HG03039 (cell line): ENCODE data around the gene KIAA1217.

Source experiments
- ATAC-seq: cut with Tn5 transposase; IDR thresholded peaks from one replicate; pipeline ENCODE4 v1.9.1; 2021; ENCODE audit warnings: mild to moderate bottlenecking, moderate library complexity; ENCODE audit not compliant: unreplicated experiment

Gene KIAA1217

GRCh38 chr10:24358022-24358421 lies 149.1 kb downstream of the KIAA1217 start:
- no peak for ATAC-seq

- ATAC-seq: peak; percentile 62
These were observed 151.6 kb downstream of the KIAA1217 start for GRCh38 chr10:24360282-24361127.

GRCh38 chr10:24363070-24363469 lies 154.1 kb downstream of the KIAA1217 start:
- no peak for ATAC-seq

GRCh38 chr10:24367688-24368087 lies 158.8 kb downstream of the KIAA1217 start:
- ATAC-seq: no peak

GRCh38 chr10:24370877-24371276 lies 161.9 kb downstream of the KIAA1217 start:
- ATAC-seq: no peak

- no peak for ATAC-seq
These were observed 162.5 kb downstream of the KIAA1217 start for GRCh38 chr10:24371396-24371795.

GRCh38 chr10:24374134-24374915 lies 165.4 kb downstream of the KIAA1217 start:
- ATAC-seq: no peak

- ATAC-seq: no peak
These were observed 166.6 kb downstream of the KIAA1217 start for GRCh38 chr10:24375510-24375909.

- no peak for ATAC-seq
These were observed 167.8 kb downstream of the KIAA1217 start for GRCh38 chr10:24376731-24377130.

- no peak for ATAC-seq
These were observed 169.4 kb downstream of the KIAA1217 start for GRCh38 chr10:24378126-24378920.

- ATAC-seq: no peak
These were observed 172.5 kb downstream of the KIAA1217 start for GRCh38 chr10:24381235-24382010.

- ATAC-seq: no peak
These were observed 173.1 kb downstream of the KIAA1217 start for GRCh38 chr10:24382045-24382444.

GRCh38 chr10:24382596-24382978 lies 173.6 kb downstream of the KIAA1217 start:
- no peak for ATAC-seq

- ATAC-seq: peak; percentile 54
These were observed 174.2 kb downstream of the KIAA1217 start for GRCh38 chr10:24382979-24383663.

GRCh38 chr10:24383681-24384106 lies 174.8 kb downstream of the KIAA1217 start:
- ATAC-seq: peak; percentile 75

- ATAC-seq: no peak
These were observed 176.0 kb downstream of the KIAA1217 start for GRCh38 chr10:24384954-24385353.

- no peak for ATAC-seq
These were observed 176.8 kb downstream of the KIAA1217 start for GRCh38 chr10:24385776-24386175.

- ATAC-seq: no peak
These were observed 181.3 kb downstream of the KIAA1217 start for GRCh38 chr10:24390146-24390700.

- no peak for ATAC-seq
These were observed 181.8 kb downstream of the KIAA1217 start for GRCh38 chr10:24390746-24391145.
